ENCODE results near the gene EIF5B.

- TF ChIP-seq CTCF (IDR thresholded peaks at IDR 0.05; ENCODE audit: low read depth, low read length, poor library complexity, severe bottlenecking) (no peak), EZH2phosphoT487 (IDR thresholded peaks at IDR 0.05; ENCODE audit: borderline replicate concordance, low read length) (no peak)
Observed at GRCh38 chr2:99395589-99396130, 58.5 kb downstream of the EIF5B start.
